Neural crest cell (in vitro differentiated cells): ENCODE results near the gene PTCD1. TPM values are rescaled to one million over a fixed set of nuclear protein-coding genes. Genes with fewer than 3 reads are reported as not detected.
A peak's percentile ranks its signal among the peaks of the same experiment; 100 is the strongest.

Experiments
- DNase-seq: peaks from one replicate; pipeline ENCODE4 v3.0.0; 2021; ENCODE audit warnings: low read depth, mixed read lengths, low spot score
- H3K27ac Mint-ChIP-seq: one replicate; pipeline ENCODE4 v1.8.0; 2021; ENCODE audit warnings: mild to moderate bottlenecking, mixed read lengths; ENCODE audit not compliant: unreplicated experiment
- H3K27me3 Mint-ChIP-seq: 2 replicates; pipeline ENCODE4 v1.8.0; 2021; ENCODE audit warnings: low read depth, mild to moderate bottlenecking, mixed read lengths
- H3K36me3 Mint-ChIP-seq: 2 replicates; pipeline ENCODE4 v1.8.0; 2021; ENCODE audit warnings: low read depth, mild to moderate bottlenecking, mixed read lengths
- H3K4me1 Mint-ChIP-seq: 2 replicates; pipeline ENCODE4 v1.8.0; 2021; ENCODE audit warnings: mixed read lengths
- H3K4me3 Mint-ChIP-seq: one replicate; pipeline ENCODE4 v1.8.0; 2021; ENCODE audit warnings: mild to moderate bottlenecking, mixed read lengths
- H3K9me3 Mint-ChIP-seq: 2 replicates; pipeline ENCODE4 v1.8.0; 2021; ENCODE audit warnings: mixed read lengths
- total RNA-seq: library from RNA; stranded (reverse); gene quantifications from 2 replicates; pipeline ENCODE4 v1.2.1, GENCODE V29; 2021
- TF ChIP-seq, protein P1 (sequence below): fragments of 200-600 bp; sonication (generic); conservative IDR thresholded peaks from 2 replicates; pipeline ENCODE4 v1.5.0; 2021; ENCODE audit warnings: antibody characterized with exemption, mild to moderate bottlenecking

The PTCD1 gene
- total RNA-seq, 1 donor from 2014 or later = 11.1 TPM

- TF ChIP-seq, protein P1, sequence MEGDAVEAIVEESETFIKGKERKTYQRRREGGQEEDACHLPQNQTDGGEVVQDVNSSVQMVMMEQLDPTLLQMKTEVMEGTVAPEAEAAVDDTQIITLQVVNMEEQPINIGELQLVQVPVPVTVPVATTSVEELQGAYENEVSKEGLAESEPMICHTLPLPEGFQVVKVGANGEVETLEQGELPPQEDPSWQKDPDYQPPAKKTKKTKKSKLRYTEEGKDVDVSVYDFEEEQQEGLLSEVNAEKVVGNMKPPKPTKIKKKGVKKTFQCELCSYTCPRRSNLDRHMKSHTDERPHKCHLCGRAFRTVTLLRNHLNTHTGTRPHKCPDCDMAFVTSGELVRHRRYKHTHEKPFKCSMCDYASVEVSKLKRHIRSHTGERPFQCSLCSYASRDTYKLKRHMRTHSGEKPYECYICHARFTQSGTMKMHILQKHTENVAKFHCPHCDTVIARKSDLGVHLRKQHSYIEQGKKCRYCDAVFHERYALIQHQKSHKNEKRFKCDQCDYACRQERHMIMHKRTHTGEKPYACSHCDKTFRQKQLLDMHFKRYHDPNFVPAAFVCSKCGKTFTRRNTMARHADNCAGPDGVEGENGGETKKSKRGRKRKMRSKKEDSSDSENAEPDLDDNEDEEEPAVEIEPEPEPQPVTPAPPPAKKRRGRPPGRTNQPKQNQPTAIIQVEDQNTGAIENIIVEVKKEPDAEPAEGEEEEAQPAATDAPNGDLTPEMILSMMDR = no peak
- Mint-ChIP-seq H3K27ac (peak overlapping the region; percentile 50), H3K9me3 (no peaks in the 10 kb centered on the region), H3K4me3 (no peak overlapping the region), H3K36me3 (peaks cover 36% of the 10 kb centered on the region), H3K27me3 (no peaks in the 10 kb centered on the region), H3K4me1 (peaks cover 8% of the 10 kb centered on the region)
- no peak for DNase-seq
These were observed 17.7 kb upstream of the PTCD1 start for GRCh38 chr7:99456288-99456687.

DNA sequence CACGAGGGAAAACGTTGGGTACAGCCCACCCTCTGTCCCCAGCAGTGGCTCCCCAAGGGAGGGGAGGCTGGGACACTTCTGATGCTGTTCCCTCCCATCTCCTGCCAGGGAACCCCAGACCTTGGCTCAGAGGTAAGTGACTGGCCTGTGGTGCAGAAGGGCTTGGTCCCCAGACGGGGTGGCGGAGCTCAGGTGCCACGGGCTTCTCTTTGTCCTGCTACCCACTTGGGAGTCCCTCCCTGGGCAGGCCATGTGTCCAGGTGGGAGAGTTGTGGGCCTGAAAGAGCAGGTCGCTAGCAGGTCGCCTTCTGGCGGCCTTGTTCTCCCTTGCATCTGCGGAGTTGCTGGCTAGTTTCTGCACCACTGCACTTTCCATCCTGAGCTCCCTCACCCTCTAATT is 17.3 kb upstream of the PTCD1 start:
- H3K4me1 Mint-ChIP-seq = peaks cover 8% of the 10 kb centered on the region

GRCh38 chr7:99453105-99453504 is 14.5 kb upstream of the PTCD1 start:
- TF ChIP-seq, protein P1 = no peak
- H3K27me3 Mint-ChIP-seq = no peaks in the 10 kb centered on the region
- no peaks in the 10 kb centered on the region for H3K9me3 Mint-ChIP-seq
- no peak overlapping the region for H3K27ac Mint-ChIP-seq
- no peak for DNase-seq
- peak overlapping the region; percentile 38 for H3K4me3 Mint-ChIP-seq
- peaks cover 14% of the 10 kb centered on the region for H3K36me3 Mint-ChIP-seq
- no peaks in the 10 kb centered on the region for H3K4me1 Mint-ChIP-seq

More for the DNA sequence above, 17.3 kb upstream of the PTCD1 start:
- Mint-ChIP-seq H3K27me3 (no peaks in the 10 kb centered on the region), H3K27ac (no peak overlapping the region), H3K4me3 (no peak overlapping the region), H3K36me3 (peaks cover 37% of the 10 kb centered on the region), H3K9me3 (no peaks in the 10 kb centered on the region)
- DNase-seq = no peak
- TF ChIP-seq, protein P1 = no peak

DNA sequence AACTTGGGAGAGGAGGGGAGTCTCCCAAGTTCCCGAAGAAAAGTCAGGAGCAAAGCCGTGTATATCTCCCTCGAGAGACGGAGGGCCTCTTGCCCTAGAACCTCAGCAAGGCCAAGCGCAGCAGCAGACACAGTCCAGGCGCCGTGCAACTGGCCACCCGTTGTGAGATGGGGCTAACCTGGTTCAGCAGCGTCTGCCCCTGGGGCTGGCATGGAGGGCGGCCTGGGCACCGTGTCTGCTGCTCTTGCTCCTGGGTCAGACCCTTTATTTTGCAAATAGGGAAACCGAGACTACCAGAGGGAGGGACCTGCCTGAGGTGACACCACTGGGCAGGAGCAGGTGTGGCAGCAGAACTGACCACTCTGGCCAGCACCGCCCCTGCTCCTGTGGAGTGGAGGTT is 13.9 kb upstream of the PTCD1 start:
- no peaks in the 10 kb centered on the region for H3K9me3 Mint-ChIP-seq
- H3K4me1 Mint-ChIP-seq = no peaks in the 10 kb centered on the region

DNA sequence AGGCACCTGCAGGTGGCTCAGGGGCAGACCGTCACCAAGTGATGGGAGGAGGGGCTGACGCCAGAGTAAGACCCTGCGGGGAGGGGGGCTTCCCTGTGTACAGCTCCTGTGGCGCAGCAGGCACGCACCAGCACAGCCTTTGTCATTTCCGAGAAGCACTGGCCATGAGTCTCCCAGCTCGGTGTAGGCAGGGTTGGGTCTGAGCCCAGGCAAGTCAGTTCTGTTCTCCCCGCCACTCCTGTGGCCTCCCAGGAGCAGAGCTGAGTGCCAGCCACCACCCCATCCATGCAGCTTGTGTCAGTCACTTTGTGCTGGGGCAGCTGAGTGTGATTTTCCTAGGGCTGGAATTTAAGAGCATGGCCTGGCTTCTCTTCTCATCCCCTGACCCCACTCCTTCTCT is 13.3 kb upstream of the PTCD1 start:
- TF ChIP-seq, protein P1 = no peak
- no peaks in the 10 kb centered on the region for H3K4me1 Mint-ChIP-seq
- H3K27ac Mint-ChIP-seq = no peak overlapping the region
- peaks cover 14% of the 10 kb centered on the region for H3K36me3 Mint-ChIP-seq
- H3K9me3 Mint-ChIP-seq = no peaks in the 10 kb centered on the region
- H3K4me3 Mint-ChIP-seq = no peak overlapping the region
- no peaks in the 10 kb centered on the region for H3K27me3 Mint-ChIP-seq
- no peak for DNase-seq

More for the DNA sequence above, 13.9 kb upstream of the PTCD1 start:
- DNase-seq = no peak
- Mint-ChIP-seq H3K27me3 (no peaks in the 10 kb centered on the region), H3K27ac (no peak overlapping the region), H3K36me3 (peaks cover 14% of the 10 kb centered on the region), H3K4me3 (no peak overlapping the region)
- TF ChIP-seq, protein P1 = no peak

DNA sequence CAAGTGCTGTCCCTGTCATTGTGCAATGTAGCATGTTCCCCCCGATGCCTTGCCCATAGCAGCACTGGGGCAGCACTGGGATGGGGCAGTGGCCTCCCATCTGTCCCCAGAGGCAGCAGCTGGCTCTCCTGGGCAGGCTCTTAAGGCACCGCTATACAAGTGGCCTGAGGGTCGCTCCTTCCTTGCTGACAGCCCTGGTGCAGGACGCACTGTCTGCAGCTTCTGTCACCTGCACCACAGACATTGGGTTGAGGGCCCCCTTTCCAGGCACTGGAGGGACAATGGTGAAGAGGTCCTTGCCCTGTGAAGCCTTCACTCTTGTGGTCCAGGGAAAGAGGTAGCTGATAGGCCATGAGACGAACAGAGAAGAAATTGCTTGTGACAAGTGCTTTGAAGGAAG is 10.7 kb upstream of the PTCD1 start:
- no peaks in the 10 kb centered on the region for H3K9me3 Mint-ChIP-seq
- TF ChIP-seq, protein P1 = no peak
- H3K27me3 Mint-ChIP-seq = no peaks in the 10 kb centered on the region
- peaks cover 6% of the 10 kb centered on the region for H3K4me1 Mint-ChIP-seq
- peaks cover 21% of the 10 kb centered on the region for H3K36me3 Mint-ChIP-seq
- H3K4me3 Mint-ChIP-seq = peak overlapping the region; percentile 62
- no peak for DNase-seq
- H3K27ac Mint-ChIP-seq = no peak overlapping the region
